HK-2 (cell line): ENCODE measurements around the gene ADSS2.
"Not testable (repeated sequence)": the region's sequence is repeated elsewhere in the genome, so short reads cannot be mapped to it uniquely, and the experiment has no call there.

Experiments
- DNase-seq: peaks from one replicate; pipeline ENCODE4 v3.0.0-alpha.2; 2018; ENCODE audit not compliant: unreplicated experiment

The ADSS2 gene

GRCh38 chr1:244395965-244396364 is 55.7 kb downstream of the ADSS2 start:
- peak; percentile 34 for DNase-seq

DNA sequence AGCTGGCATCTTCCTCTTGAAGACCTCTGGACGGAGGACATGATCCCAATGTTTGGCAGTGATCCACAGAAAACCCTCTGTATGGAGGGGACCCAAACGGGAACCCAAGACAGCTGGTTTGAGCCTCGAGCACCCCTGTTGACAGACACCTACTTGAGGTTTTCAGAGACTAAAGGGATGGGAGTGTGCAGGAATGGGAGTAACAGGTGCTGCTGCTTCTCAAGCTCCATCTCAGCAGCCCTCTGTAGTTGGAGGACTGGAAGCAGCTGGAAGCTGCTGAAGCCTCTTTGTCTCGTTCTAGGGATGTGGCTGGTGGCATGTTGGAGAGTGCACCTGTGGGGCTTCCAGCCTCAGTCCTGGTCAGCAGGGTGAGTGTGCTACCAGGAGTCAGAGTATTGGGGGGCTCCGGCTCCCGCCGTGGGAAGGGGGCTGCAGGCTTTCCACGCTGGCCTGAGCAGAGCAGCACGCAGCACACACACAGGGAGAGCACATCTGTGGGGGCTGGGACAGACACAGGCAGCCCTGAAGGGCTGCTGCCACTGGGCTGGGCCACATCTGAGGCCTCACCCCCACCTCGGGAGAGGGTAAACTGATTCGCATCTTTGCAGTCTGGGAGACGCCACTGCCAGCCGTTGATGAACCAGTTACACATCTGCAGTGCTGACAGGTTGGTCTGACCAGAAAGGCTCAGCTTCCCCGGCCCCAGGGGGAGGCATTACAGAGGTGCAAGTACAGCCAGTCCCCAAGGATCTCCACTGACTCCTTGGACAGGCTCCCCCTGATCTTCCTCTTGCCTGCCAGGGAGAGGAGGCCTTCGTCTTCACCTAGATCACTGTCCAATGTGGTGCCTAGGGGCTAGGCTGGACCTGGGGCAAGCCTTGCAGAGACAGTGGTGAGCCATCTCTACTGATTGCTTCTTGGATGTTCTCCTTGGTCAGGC is 56.6 kb downstream of the ADSS2 start:
- no peak for DNase-seq

DNA sequence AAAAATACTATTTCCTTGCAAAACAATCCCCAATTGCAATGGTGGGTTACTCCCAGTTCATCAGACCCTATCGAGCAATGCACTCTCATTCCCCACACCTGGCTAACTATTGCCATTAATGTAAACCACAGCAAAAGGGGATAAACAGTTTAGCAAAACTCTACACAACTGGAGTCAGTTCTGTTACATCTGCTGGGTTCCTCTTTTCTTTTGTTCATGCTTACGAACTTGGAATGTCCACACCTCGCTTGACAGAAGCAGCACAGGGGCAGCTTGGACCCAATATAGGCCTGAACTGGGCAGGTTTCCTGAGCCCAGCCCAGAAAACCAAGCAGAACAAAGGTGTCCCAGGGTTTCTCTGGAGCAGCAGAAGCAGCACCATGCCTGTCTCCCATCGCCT is 57.4 kb downstream of the ADSS2 start:
- no peak for DNase-seq

DNA sequence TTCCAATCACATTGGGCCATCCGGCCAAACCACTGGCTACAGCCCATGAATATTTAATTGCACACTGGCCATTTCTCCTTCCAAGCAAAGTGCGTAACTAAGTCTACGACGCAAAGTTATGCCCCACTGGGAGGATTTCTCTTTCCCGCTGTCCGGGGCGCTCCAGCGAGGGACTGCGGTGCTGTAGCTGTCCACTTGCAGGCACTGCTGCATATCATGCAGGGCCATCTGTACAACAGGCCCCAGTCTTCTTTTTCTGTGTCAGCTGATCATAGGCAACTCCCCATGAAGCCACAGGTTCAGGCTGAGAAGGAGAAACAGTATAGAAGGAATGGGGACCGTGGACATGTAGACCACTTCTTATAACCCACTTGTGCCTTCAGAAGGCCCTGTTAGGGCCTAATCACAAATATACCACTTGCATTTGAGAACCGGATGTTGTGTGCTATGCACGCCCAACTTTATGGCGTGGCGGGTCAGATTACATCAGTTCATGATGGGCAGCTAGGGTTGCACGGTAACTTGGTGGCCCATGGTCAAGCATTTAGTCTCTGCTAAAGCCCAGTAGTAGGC is 58.0 kb downstream of the ADSS2 start:
- no peak for DNase-seq

DNA sequence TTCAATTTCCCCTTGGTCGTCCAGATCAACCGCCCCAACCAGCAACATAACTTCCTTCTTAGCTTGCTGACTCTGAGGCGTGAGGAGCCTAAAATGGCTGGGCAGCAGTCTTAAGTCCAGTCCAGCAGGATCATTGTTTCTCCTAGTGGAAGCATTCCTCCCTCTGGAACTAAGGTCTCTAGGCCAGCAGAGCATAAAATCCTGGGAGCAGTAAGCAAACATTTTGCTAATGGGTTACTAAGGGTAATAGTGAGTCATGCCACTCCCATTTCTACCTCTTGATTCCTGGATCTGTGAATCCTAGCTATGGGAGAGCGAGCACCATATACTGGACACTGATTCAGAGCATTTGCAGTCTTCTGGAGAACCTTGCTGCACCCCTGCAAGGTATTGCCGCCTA is 59.9 kb downstream of the ADSS2 start:
- peak; percentile 77 for DNase-seq

DNA sequence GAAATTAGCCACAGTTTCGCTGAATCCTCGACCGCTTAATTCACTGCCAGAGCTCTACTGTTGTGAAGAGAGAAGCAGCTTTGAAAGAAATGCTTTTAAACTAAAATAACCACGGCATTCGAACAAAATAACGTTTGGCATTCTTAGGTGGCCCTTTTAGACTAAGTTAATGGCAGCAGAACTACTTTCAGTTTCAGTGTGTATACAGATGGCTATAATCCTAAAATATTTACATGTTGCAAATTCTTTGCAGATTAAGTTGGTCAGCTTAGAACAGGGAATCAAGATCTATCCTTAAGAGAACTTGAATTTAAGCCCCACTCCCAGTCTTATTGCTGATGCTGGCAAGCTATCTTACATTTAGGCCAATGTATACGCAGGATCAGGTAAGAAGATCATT is 62.7 kb downstream of the ADSS2 start:
- no peak for DNase-seq

DNA sequence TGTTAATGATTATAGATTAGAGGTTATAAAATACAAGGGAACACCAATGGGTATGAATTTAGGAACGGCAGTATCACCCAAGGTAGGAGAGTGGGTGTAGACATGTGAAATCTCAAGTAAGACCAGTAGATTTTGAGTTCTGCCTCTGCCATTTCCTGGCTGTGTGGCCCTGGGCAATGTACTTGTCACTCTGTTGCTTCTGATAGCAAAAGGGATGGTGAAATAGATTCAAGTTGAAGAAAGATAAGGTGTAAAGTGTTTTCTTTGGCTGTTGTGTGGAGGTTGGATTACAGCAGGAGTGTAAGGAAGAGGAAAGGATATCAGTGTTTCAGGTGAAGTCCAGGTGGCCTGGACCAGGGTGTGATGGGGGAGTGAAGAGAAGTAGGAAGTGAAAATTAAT is 64.3 kb downstream of the ADSS2 start:
- DNase-seq, result no peak

DNA sequence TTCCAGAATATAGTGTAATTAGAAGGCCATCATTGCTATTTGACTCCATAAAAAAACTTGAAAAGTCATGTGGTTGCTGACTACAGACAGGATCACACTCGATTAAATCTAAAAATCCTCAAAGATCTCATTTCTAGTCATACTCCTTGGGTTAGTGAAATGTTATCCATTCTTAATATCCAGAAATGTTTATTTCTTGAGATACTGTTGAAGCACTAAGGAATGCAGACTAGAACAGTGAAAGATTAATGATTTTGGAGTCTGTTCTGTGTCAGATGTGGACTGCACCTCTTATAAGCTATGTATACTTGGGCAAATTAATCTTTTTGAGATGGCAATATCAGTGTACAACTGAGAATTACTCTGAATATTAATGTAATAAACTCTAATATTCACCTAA is 65.1 kb downstream of the ADSS2 start:
- no peak for DNase-seq

DNA sequence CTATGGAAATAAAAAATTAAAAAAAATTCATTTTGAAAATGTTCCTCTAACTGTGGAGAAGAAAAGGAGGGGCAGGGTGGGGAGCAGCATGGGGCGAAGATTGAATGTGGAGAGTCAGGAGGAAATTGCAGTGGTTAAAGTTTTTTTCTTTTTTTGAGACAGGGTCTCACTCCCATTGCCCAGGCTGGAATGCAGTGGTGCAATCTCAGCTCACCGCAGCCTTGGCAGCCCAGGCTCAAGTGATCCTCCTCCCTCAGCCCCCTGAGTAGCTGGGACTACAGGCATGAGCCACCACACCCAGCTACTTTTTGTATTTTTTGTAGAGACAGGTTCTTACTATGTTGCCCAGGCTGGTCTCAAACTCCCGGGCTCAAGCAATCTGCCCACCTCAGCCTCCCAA is 67.6 kb downstream of the ADSS2 start:
- no peak for DNase-seq

GRCh38 chr1:244383278-244383884 is 68.3 kb downstream of the ADSS2 start:
- DNase-seq, result no peak

DNA sequence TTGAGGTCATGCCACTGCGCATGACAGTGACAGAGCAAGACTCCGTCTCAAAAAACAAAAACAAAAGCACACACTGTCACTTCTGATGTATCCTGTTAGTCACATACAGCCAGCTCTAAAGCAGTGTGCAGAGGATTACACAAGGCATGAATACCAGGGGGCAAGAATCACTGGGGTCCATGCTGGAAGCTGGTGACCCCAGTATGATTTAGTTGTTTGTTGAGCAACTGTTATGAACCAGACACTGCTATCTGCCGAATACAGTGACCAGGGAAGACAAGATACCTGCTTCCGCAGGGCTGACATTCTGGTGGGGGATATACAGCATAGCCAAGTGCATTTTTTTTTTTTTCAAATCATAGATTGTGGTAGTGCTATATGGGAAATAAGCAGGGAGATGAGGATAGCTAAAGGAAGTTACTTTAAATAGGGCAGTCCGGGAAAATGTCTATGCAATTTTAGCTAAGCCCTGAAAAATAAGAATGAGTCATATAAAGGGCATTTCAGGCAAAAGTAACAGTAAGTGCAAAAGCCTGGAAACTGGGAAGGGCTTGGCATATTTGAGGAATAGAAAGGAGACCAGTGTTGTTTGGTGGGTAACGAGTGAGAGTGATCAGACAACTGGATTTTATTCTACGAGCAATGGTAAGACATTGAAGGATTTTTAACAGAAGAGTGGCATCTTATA is 69.7 kb downstream of the ADSS2 start:
- no peak for DNase-seq

DNA sequence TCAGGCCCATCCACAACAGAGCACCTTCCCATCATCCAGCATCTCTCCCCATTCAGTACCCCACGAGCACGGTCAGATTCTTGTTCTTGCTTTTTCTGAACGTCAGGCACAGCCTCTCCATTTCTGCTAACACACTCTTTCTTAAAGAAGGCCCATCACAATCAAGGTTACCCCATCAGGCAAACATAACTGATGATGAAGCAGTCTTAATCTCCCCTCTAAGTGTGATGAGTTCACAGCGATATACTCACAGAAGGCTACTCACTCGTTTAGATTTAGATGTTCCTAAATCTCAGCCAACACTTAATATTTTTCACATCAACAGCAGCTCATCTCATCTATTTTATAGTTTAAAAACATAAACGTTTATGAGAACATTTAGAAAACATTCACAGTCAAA is 75.6 kb downstream of the ADSS2 start:
- DNase-seq, result no peak

GRCh38 chr1:244375051-244375450 is 76.7 kb downstream of the ADSS2 start:
- no peak for DNase-seq

DNA sequence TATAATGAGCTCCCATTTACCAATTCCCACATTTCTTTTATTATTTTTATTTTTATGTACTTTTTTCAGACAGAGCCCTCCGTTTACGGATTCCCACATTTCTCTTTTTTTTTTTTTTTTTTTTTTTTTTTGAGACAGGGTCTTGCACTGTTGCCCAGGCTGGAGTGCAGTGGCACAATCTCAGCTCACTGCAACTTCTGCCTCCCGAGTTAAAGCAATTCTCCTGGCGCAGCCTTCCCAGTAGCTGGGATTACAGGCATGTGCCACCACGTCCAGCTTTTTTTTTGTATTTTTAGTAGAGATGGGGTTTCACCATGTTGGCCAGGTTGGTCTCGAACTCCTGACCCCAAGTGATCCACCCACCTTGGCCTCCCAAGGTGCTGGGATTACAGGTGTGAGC is 77.2 kb downstream of the ADSS2 start:
- not testable (repeated sequence) for DNase-seq

DNA sequence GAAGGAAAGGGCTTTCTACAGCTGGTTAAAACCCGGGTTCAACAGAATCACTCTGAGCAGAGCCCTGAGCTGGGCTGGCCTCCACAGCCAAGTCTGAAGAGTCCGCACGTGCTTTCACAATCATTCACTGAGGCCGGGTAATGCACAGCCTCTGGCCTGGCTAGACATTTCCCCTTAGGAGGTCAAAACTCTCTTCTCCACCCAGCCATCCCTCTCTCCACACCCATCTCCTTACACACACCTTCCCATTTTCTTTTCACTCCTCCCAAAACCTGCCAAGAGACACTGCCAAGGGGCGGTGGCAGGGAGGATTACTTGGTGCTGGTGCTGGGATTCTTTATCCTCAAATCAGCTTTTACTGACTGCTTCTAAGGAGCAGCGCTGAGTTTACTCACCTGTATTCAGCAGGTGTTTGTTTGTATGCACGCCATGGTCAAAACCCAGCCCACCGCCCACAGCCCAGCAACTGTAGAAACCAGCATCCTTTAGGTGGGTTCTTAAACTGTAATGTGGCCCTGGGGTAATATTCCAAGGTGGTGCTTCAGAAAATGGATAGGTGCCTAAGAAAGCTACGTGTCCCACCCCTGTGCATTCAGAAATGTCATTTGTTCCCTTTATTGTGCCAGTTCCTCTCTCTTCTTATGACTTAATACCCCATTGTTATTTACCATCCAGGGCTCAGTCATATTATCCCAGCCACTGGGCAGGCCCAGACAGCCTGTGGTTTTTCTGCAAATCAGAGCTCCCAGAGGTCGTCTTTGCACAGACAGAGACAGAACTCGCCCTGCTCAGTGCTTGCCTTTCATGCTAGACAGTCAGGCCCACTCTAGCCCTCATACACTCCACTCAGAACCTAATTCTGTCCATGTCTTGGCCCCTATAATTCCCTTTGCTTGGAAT is 80.2 kb downstream of the ADSS2 start:
- DNase-seq, result no peak

- DNase-seq, result no peak
Observed at GRCh38 chr1:244370060-244370637, 81.6 kb downstream of the ADSS2 start.

GRCh38 chr1:244369256-244370057 is 82.3 kb downstream of the ADSS2 start:
- no peak for DNase-seq

DNA sequence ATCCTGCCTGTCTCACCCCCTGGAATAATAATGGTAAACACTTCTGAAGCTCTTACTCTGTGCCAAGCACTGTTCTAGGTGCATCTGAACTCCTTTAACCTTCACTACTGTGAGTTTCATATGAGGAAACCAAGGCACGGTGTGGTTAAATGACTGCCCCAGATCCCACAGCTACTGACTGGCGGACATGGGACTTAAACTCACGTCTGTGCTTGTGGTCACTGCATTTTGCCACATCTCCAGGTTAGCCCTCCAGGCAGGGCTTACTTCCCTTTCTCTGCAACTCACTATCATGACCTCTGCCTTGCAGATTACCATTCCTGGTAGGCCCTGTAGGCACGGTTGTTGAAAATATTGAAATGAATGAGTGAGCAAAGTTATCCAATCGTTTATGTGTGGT is 83.4 kb downstream of the ADSS2 start:
- no peak for DNase-seq

DNA sequence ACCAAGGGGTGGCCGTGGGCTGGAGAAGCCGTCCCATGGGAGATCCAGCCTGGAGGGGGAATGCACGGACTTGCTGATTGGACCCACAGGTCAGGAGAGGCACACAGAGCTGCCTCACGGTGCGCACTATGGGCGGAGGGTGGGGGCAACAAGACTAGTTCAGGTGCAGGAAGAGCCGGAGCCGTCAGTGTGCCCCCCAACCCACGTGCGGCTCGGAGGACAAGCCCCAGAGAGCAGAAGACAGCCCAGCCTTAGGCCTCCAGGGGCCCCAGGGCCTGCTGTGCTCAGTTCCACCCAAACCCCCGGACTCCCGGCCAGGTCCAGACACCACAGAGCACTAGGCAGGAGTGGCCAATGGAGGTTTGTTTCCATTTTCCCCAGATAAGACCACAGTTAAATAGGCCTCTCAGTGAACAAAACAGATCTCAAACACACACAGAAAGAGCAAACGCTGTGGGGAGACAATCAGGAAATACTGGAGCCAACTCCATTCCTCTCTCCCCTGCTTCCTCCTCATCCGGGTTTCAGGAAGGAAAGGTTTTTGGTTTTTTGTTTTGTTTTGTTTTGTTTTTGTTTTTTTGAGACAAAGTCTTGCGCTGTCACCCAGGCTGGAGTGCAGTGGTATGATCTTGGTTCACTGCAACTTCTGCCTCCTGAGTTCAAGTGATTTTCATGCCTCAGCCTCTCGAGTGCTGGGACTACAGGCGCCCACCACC is 84.2 kb downstream of the ADSS2 start:
- no peak for DNase-seq

DNA sequence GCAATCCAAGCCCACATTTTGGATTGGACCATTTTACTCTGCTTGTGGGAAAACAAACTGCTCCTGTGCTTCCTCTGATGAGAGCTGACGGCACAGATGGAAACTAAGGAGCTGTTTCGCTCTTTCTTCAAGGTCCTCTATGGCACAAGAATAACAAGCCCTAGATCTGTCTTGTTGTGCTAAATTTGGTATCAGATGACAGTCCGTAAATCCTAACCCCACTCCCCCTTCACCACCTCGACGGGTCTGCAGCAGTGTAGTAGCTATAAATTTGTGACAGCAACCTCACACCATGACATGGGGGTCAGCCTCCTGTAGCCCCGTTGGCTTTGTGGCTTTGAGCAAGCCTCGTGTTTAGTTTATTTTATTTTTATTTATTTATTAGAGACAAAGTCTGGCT is 85.9 kb downstream of the ADSS2 start:
- DNase-seq, result no peak
